GM13977 (cell line): ENCODE data around the gene TRIM8.

Experiments
- DNase-seq: peaks from one replicate; pipeline ENCODE4 v3.0.0; 2012; ENCODE audit warnings: low spot score
- in situ Hi-C: fragments of 300-500 bp; cut with MboI; formaldehyde crosslinking; loops from one replicate; pipeline ENCODE4 v1.12.0; 2022; ENCODE audit warnings: low sequenced_read_pairs, low pct_unique_long_range_greater_than_20kb, mixed read lengths, inconsistent platforms; ENCODE audit not compliant: unreplicated experiment
- TF ChIP-seq, protein P1 (sequence below): IDR thresholded peaks from 2 replicates; pipeline ENCODE4 v1.5.1; 2012; ENCODE audit warnings: mild to moderate bottlenecking, control low read depth; ENCODE audit not compliant: insufficient read depth; ENCODE audit errors: extremely low read depth, missing control alignments

Gene TRIM8

GRCh38 chr10:102605712-102606111, 38.6 kb upstream of the TRIM8 start:
- in situ Hi-C loops, result no loop called here
- no peak for DNase-seq
- TF ChIP-seq, protein P1, sequence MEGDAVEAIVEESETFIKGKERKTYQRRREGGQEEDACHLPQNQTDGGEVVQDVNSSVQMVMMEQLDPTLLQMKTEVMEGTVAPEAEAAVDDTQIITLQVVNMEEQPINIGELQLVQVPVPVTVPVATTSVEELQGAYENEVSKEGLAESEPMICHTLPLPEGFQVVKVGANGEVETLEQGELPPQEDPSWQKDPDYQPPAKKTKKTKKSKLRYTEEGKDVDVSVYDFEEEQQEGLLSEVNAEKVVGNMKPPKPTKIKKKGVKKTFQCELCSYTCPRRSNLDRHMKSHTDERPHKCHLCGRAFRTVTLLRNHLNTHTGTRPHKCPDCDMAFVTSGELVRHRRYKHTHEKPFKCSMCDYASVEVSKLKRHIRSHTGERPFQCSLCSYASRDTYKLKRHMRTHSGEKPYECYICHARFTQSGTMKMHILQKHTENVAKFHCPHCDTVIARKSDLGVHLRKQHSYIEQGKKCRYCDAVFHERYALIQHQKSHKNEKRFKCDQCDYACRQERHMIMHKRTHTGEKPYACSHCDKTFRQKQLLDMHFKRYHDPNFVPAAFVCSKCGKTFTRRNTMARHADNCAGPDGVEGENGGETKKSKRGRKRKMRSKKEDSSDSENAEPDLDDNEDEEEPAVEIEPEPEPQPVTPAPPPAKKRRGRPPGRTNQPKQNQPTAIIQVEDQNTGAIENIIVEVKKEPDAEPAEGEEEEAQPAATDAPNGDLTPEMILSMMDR, result no peak

DNA sequence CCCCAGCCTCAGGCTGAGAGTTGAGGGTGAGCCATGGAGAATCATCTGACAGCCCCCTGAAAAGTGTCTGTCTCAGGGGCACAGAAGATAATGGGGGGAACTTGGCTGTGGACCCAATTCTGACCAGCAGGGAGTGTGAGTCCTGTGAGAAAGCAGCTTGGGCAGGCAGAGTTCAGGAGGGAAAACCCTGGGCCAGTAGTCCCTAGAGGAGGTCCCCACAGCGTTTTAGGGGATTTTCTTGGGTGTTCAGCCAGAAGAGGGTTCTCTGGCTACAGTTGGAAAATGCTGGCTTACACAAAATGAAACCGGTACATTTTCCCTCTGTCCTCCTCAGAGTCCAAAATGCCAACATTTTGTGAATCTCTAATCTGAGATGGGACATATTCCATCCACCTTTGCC, 35.8 kb upstream of the TRIM8 start:
- peak; percentile 72 for DNase-seq
- in situ Hi-C loops, result no loop called here

DNA sequence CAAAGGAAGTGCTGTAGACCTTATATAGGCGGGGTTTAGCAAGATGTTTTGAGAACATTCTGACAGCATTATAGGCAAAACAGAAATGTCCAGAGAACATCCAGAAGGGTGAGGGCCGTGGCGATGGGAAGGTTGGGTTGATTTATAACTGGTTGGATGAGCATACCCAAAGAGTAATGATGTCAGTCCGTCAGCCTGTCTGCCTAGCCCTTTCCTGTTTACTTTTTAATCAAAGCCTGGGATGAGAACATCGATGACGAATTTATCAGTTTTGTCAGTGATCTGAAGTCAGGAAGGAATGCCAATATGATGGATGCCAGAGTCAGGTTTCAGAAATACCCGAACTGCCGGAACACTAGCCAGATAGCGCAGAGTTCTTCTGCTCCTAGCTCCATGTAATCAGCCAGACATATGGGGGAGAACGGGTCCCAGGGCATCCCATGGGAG, 33.8 kb upstream of the TRIM8 start:
- in situ Hi-C loops, result no loop called here
- DNase-seq, result no peak
- TF ChIP-seq, protein P1, result no peak

More for the DNA sequence above, 35.8 kb upstream of the TRIM8 start:
- TF ChIP-seq, protein P1, result peak; percentile 41

- in situ Hi-C loops, result no loop called here
These were observed 32.7 kb upstream of the TRIM8 start for GRCh38 chr10:102611514-102612087.

DNA sequence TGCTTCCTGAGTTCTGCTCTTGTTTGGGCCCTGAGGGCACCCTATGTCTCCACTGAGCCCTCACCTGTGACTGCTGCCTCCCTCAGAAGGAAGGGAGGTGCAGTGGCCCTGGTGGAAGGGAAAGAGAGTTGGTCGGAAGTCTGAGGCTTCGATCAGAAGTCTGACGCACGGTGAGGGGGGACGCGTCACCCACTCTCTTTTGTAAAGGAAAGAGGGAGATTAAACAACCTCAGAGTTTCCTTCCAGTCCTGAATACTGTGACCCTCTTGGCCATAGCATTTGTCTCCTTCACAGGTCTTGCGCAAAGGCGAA, 31.4 kb upstream of the TRIM8 start:
- DNase-seq, result no peak
- TF ChIP-seq, protein P1, result no peak
- in situ Hi-C loops, result no loop called here

More at GRCh38 chr10:102611514-102612087, 32.7 kb upstream of the TRIM8 start:
- TF ChIP-seq, protein P1, result no peak
- no peak for DNase-seq

- DNase-seq, result no peak
- TF ChIP-seq, protein P1, result no peak
- in situ Hi-C loops, result no loop called here
These were observed 31.0 kb upstream of the TRIM8 start for GRCh38 chr10:102613286-102613685.
